COLO829 (cell line): Measurements from ENCODE around the gene GPR107.
A peak's percentile ranks its signal among the peaks of the same experiment; 100 is the strongest.

Source experiments
- DNase-seq: peaks from one replicate; pipeline ENCODE4 v3.0.0; 2012; ENCODE audit warnings: low spot score

Gene GPR107

DNA sequence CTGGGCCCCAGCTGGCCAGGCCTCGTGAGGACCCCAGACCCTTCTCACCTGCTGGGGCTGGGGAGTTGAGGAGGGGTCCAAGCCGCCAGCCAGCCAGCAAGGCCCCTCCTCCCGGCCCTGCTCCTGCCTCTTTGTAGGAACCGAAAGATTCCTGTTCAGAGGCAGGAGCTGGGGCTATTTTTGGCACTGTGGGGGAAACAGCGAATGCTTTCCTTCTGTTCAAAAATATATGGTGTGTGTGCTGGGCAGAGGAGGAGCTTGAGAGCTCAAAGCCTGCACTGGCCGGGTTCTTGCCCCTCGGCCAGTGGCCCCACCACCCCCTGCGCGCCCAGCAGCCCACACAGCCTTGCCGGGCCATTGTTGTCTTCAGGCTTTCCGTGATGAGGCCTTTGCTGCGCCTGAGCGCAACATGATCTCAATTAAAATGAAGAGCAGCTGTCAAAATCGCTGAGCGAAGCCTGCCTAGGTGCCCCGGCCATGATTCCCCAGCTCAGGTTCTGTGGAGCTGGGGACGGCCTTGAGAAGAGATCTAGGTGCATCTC is 131.9 kb downstream of the GPR107 start:
- peak; percentile 47 for DNase-seq

DNA sequence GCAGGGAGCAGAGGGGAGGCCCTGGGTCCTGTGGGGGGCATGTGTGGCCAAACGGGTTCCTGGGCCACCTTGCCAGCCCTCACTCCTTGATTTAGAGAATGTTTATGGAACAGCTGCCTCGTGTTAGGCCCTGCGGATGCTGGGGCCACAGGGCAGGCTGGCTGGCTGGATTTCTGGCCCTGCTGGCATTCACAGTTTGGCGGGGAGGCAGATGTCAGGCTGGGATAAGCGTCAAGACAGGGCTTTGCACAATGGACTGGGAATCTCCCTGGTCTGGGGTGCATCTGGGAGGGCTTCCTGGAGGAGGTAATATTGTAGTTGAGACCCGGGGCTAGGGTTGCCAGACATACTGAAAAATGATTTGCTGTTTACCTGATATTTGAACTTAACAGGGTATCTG is 132.3 kb downstream of the GPR107 start:
- DNase-seq, result no peak

DNA sequence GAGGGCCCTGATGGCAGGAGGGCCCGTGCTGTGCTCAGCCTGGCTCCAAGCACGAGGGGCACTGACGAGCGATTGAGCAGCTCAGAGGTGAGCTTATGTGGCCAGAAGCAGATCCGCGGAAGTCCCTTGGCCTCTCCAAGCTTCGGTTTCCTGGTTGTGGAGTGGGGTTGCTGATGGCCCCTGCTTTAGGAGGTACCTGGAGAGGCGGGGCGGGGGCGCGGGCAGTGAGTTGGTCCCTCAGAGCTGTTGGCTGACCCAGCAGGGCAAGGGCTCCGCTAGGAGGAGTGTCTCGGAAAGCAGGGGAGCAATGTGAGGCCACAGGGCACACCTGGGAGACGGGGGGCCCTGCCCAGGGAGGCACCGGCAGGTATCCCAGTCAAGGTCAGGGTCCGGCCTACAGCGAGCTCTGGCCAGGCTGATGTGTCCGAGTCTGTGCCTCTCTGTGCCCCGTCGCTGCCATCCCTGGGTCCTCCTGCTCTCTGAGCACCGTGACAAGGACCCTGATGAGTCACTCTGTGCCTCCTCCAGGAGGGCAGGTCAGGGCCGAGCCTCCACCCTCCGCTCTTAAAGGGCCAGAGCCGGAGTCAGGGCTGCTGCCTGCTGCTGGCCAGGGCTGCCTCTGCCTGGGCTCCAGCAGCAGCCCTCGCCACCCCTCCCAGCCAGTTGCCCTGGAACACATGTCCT is 133.3 kb downstream of the GPR107 start:
- DNase-seq, result peak; percentile 75

DNA sequence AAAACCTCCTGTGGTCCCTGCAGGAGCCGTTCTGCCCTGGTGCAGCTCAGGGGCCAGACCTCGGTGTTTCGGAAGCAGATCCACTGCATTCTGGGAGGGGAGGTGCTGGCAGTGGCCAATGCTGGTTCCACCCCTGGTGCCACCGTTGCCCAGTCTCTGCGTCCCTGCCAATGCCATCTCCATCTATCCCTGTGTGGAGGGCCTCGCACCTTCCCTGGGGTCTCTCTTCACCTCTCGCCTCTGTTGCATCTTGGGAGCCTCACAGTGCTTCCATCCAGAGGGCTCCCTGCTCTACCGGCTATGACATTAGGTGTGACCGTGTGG is 133.8 kb downstream of the GPR107 start:
- no peak for DNase-seq

DNA sequence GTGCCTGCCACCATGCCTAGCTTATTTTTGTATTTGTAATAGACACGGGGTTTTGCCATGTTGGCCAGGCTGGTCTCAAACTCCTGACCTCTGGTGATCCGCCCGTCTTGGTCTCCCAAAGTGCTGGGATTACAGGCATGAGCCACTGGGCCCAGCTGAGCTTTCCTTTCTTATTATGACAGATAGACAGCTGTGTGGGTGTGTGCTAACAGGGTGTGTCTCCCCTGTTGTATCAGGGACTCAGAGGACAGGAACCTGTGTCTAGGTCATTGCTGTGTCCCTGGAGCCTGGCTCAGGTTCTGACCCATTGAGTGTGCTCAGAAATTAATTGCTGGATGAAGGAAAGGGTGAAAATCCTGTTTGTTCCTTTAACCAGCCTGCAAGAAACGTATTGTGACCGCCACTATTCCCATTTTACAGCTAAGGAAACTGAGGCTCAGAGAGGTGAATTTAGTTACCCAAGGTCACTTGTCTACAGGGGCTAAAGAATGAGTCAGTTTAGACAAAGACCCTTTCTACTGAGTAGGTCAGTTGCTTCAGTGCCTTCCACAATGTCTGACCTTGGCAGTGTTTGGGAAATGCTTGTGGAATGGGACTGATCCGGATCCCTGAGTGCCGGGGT is 135.3 kb downstream of the GPR107 start:
- no peak for DNase-seq
